NCI-H146 treated with DMSO at 0.1 percent for 48 hours (cell line): ENCODE results near the gene SCYL2.
"Not testable (repeated sequence)": the region's sequence is repeated elsewhere in the genome, so short reads cannot be mapped to it uniquely, and the experiment has no call there.

Source experiments
- DNase-seq: peaks from one replicate; lab custom pipeline; 2025; ENCODE audit not compliant: unreplicated experiment; lab: John Stamatoyannopoulos, UW

SCYL2 gene

GRCh38 chr12:100266835-100267602, at the start of gene SCYL2, which contains the start of gene DEPDC4:
Gene SCYL2, plus strand, starts transcription at chr12:100267177. Its CDS starts 15,794 bp downstream, at chr12:100282971.
Gene DEPDC4, minus strand, starts transcription at chr12:100267079. Its CDS starts 3 bp downstream, at chr12:100267076.
- peak; percentile 92 for DNase-seq

GRCh38 chr12:100219328-100220109, 47.5 kb upstream of the SCYL2 start:
- DNase-seq = no peak

GRCh38 chr12:100221523-100221922, 45.5 kb upstream of the SCYL2 start:
- DNase-seq = no peak

GRCh38 chr12:100222173-100222572, 44.8 kb upstream of the SCYL2 start:
- DNase-seq = not testable (repeated sequence)

GRCh38 chr12:100225491-100225890, 41.5 kb upstream of the SCYL2 start:
- DNase-seq = no peak

GRCh38 chr12:100229036-100229635, 37.8 kb upstream of the SCYL2 start:
- no peak for DNase-seq

GRCh38 chr12:100229876-100230275, 37.1 kb upstream of the SCYL2 start:
- DNase-seq = no peak

- DNase-seq = not testable (repeated sequence)
Measured at GRCh38 chr12:100231873-100232272, 35.1 kb upstream of the SCYL2 start.

GRCh38 chr12:100234166-100234565, 32.8 kb upstream of the SCYL2 start:
- no peak for DNase-seq

- peak; percentile 5 for DNase-seq
Measured at GRCh38 chr12:100234591-100235304, 32.2 kb upstream of the SCYL2 start.

GRCh38 chr12:100238801-100239200, 28.2 kb upstream of the SCYL2 start:
- DNase-seq = no peak

- no peak for DNase-seq
Measured at GRCh38 chr12:100239589-100239988, 27.4 kb upstream of the SCYL2 start.

- no peak for DNase-seq
Measured at GRCh38 chr12:100243137-100243536, 23.8 kb upstream of the SCYL2 start.

- no peak for DNase-seq
Measured at GRCh38 chr12:100247765-100248164, 19.2 kb upstream of the SCYL2 start.

GRCh38 chr12:100248886-100249285, 18.1 kb upstream of the SCYL2 start:
- no peak for DNase-seq

- DNase-seq = no peak
Measured at GRCh38 chr12:100249941-100250340, 17.0 kb upstream of the SCYL2 start.

- DNase-seq = no peak
Measured at GRCh38 chr12:100251917-100252316, 15.1 kb upstream of the SCYL2 start.

- no peak for DNase-seq
Measured at GRCh38 chr12:100253437-100253836, 13.5 kb upstream of the SCYL2 start.

- DNase-seq = no peak
Measured at GRCh38 chr12:100254876-100255275, 12.1 kb upstream of the SCYL2 start.

GRCh38 chr12:100258127-100258526, 8.8 kb upstream of the SCYL2 start:
- DNase-seq = no peak

- DNase-seq = no peak
Measured at GRCh38 chr12:100263131-100263530, 3.8 kb upstream of the SCYL2 start.
